ENCODE results near the gene PILRA. TPM values are rescaled to one million over a fixed set of nuclear protein-coding genes. Genes with fewer than 3 reads are reported as not detected.
A peak's percentile ranks its signal among the peaks of the same experiment; 100 is the strongest.
"Not testable (repeated sequence)": the region's sequence is repeated elsewhere in the genome, so short reads cannot be mapped to it uniquely, and the experiment has no call there.

PILRA gene
- total RNA-seq, 4 donors from 2014 or later: 10.9 to 27.3 (median 15.8) TPM

GRCh38 chr7:100444311-100445278 lies 71.3 kb downstream of the PILRA start:
- H3K9me3 ChIP-seq: no peaks in the 10 kb centered on the region
- no peak for DNase-seq (ENCODE audit: low spot score in 2 of 2)
- no peak overlapping the region for H3K4me3 ChIP-seq
- H3K27ac ChIP-seq: peak overlapping the region; percentile 22 to 85 (median 58)
- H3K27me3 ChIP-seq: no peaks in the 10 kb centered on the region
- whole genome bisulfite sequencing, 2 donors: 21 to 28% methylated on average over 14 of the region's 14 CpGs
- TF ChIP-seq, protein P1, sequence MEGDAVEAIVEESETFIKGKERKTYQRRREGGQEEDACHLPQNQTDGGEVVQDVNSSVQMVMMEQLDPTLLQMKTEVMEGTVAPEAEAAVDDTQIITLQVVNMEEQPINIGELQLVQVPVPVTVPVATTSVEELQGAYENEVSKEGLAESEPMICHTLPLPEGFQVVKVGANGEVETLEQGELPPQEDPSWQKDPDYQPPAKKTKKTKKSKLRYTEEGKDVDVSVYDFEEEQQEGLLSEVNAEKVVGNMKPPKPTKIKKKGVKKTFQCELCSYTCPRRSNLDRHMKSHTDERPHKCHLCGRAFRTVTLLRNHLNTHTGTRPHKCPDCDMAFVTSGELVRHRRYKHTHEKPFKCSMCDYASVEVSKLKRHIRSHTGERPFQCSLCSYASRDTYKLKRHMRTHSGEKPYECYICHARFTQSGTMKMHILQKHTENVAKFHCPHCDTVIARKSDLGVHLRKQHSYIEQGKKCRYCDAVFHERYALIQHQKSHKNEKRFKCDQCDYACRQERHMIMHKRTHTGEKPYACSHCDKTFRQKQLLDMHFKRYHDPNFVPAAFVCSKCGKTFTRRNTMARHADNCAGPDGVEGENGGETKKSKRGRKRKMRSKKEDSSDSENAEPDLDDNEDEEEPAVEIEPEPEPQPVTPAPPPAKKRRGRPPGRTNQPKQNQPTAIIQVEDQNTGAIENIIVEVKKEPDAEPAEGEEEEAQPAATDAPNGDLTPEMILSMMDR (IDR thresholded peaks at IDR 0.05): no peak
- TF ChIP-seq EP300 (IDR thresholded peaks at IDR 0.05): peak in 1 of 2 donors; percentile 64
- peaks cover 0 to 28% (median 11%) of the 10 kb centered on the region in 4 donors for H3K4me1 ChIP-seq
- no peaks in the 10 kb centered on the region for H3K36me3 ChIP-seq

DNA sequence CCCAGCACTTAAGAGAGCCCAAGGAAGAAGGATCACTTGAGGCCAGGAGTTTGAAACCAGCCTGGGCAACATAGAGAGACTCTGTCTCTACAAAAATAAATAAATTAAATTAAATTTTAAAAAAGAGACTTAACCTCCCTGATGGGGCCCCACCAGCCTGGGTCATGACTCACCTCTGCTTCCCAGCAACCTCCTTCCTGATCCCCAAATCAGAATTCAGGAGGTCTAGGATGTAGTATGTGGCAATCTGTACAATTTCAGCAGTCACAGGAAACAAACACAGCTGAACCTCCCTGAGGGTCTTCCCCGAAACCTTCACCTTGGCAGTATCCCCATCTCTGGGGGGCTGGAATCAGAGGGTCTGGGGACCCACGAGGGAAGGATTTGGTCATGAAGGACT lies 72.8 kb downstream of the PILRA start:
- no peak overlapping the region for H3K4me3 ChIP-seq
- no peak for DNase-seq (ENCODE audit: low spot score in 2 of 2)
- TF ChIP-seq POLR2A (IDR thresholded peaks at IDR 0.05) (no peak), EP300 (IDR thresholded peaks at IDR 0.05) (no peak)
- TF ChIP-seq, protein P1 (IDR thresholded peaks at IDR 0.05): no peak
- no peaks in the 10 kb centered on the region for H3K36me3 ChIP-seq
- no peaks in the 10 kb centered on the region for H3K9me3 ChIP-seq
- 73 to 77% methylated on average over 2 of the region's 2 CpGs for WGBS, 2 donors
- H3K4me1 ChIP-seq: peaks cover 0 to 40% (median 11%) of the 10 kb centered on the region in 4 donors
- H3K27me3 ChIP-seq: no peaks in the 10 kb centered on the region
- peak overlapping the region in 2 of 4 donors; percentile 33 to 85 for H3K27ac ChIP-seq

DNA sequence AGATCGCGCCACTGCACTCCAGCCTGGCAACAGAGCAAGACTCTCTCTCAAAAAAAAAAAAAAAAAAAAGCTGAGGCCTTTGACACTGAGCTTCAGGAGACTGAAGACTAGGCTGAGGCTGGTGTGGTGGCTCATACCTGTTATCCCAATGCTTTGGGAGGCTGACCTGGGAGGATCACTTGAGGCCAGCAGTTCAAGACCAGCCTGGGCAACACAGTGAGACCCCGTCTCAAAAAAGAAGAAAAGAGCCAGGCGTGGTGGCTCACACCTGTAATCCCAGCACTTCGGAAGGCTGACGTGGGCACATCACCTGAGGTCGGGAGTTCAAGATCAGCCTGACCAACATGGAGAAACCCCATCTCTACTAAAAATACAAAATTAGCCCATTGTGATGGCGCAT lies 74.1 kb downstream of the PILRA start:
- not testable (repeated sequence) for H3K27ac ChIP-seq; DNase-seq (ENCODE audit: low spot score in 2 of 2); H3K4me3 ChIP-seq; H3K36me3 ChIP-seq; H3K27me3 ChIP-seq; H3K9me3 ChIP-seq
- peaks cover 0 to 41% (median 11%) of the 10 kb centered on the region in 4 donors for H3K4me1 ChIP-seq
- 96 to 97% methylated on average over 8 of the region's 8 CpGs for WGBS, 2 donors

DNA sequence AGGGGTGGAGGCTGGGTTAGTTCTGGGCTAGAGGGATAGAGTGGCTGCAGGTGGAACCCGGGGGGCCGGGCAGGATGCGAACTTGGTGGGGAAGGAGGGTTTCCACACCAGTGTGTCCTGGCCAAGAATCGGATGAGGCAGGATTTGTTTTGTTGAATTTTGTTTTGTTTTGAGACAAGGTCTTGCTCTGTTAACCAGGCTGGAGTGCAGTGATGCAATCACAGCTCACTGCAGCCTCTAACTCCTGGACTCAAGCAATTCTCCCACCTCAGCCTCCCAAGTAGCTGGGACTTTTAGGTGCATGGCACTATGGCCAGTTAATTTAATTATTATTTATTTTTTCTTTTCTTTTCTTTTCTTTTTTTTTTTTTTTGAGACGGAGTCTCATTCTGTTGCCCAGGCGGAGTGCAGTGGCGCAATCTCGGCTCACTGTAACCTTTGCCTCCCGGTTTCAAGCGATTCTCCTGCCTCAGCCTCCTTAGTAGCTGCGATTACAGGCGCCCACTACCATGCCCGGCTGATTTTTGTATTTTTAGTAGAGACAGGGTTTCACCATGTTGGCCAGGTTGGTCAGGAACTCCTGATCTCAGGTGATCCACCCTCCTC lies 76.0 kb downstream of the PILRA start:
- no peak for TF ChIP-seq EP300 (IDR thresholded peaks at IDR 0.05)
- TF ChIP-seq, protein P1 (IDR thresholded peaks at IDR 0.05): no peak
- no peak for TF ChIP-seq POLR2A (IDR thresholded peaks at IDR 0.05)
- Histone ChIP-seq H3K9me3 (no peaks in the 10 kb centered on the region), H3K27ac (no peak overlapping the region), H3K4me3 (no peak overlapping the region), H3K27me3 (no peaks in the 10 kb centered on the region), H3K4me1 (peaks cover 0 to 30% (median 8%) of the 10 kb centered on the region in 4 donors), H3K36me3 (no peaks in the 10 kb centered on the region)
- no peak for DNase-seq (ENCODE audit: low spot score in 2 of 2)
- WGBS, 2 donors: 85 to 87% methylated on average over 13 of the region's 13 CpGs

Small RNA genes lying within 50 kb of the gene (small RNA-seq; reads per million reads assigned to genes)
- gene RF00019: not detected

Other genes with a start within 250 kb of the PILRA start
- gene MBLAC1, start 246.5 kb upstream of the PILRA start, total RNA-seq: 1 to 10 TPM; 3.9 to 9.2 (median 6.9) TPM
- 100 to 1,000 TPM; 226 to 312 (median 252) TPM for gene LAMTOR4, start 224.6 kb upstream of the PILRA start, total RNA-seq
- 10 to 100 TPM in 3 of 4 donors, 1 to 10 TPM in 1; 6.9 to 36.9 (median 12.7) TPM for gene TRAPPC14, start 214.8 kb upstream of the PILRA start, total RNA-seq
- 1 to 10 TPM; 2.7 to 8.3 (median 3.8) TPM for gene GAL3ST4, start 204.9 kb upstream of the PILRA start, total RNA-seq
- 1 to 10 TPM; 1.1 to 3.1 (median 1.7) TPM for gene GPC2, start 196.1 kb upstream of the PILRA start, total RNA-seq
- gene STAG3, start 195.6 kb upstream of the PILRA start, total RNA-seq: 1 to 10 TPM; 4.2 to 8.2 (median 6.5) TPM
- gene PVRIG, start 153.5 kb upstream of the PILRA start, total RNA-seq: under 1 TPM in 1 of 4 donors, not detected in 3; 0.78 TPM
- not detected for gene SPDYE3, start 65.8 kb upstream of the PILRA start, total RNA-seq
- gene PILRB, start 15.4 kb upstream of the PILRA start, total RNA-seq: 100 to 1,000 TPM; 107 to 152 (median 132) TPM
- 1 to 10 TPM; 3.6 to 7.3 (median 4.9) TPM for gene ZCWPW1, start 55.2 kb downstream of the PILRA start, total RNA-seq
- 10 to 100 TPM; 39.5 to 50.2 (median 46.6) TPM for gene MEPCE, start 56.3 kb downstream of the PILRA start, total RNA-seq
- gene PPP1R35, start 63.0 kb downstream of the PILRA start, total RNA-seq: 10 to 100 TPM; 44.3 to 85.8 (median 53.3) TPM
- gene SPACDR, start 90.8 kb downstream of the PILRA start, total RNA-seq: 1 to 10 TPM in 3 of 4 donors, not detected in 1; 1.5 to 2.1 (median 1.8) TPM
- gene TSC22D4, start 105.7 kb downstream of the PILRA start, total RNA-seq: 100 to 1,000 TPM; 154 to 224 (median 188) TPM
- 10 to 100 TPM in 3 of 4 donors, 1 to 10 TPM in 1; 8.8 to 21.3 (median 11.4) TPM for gene NYAP1, start 110.4 kb downstream of the PILRA start, total RNA-seq
- gene AGFG2, start 165.7 kb downstream of the PILRA start, total RNA-seq: 10 to 100 TPM; 17.1 to 54.6 (median 35.0) TPM
- 1 to 10 TPM; 2.4 to 8.4 (median 4.6) TPM for gene SAP25, start 200.4 kb downstream of the PILRA start, total RNA-seq
- 100 to 1,000 TPM; 135 to 174 (median 170) TPM for gene LRCH4, start 212.6 kb downstream of the PILRA start, total RNA-seq
- gene FBXO24, start 212.8 kb downstream of the PILRA start, total RNA-seq: 1 to 10 TPM in 1 of 4 donors, under 1 TPM in 2, not detected in 1; 0.30 to 2.2 (median 0.84) TPM
- gene PCOLCE, start 228.9 kb downstream of the PILRA start, total RNA-seq: 100 to 1,000 TPM in 3 of 4 donors, 10 to 100 TPM in 1; 55.9 to 155 (median 125) TPM
- 10 to 100 TPM in 3 of 4 donors, 1 to 10 TPM in 1; 9.4 to 31.2 (median 24.3) TPM for gene MOSPD3, start 239.1 kb downstream of the PILRA start, total RNA-seq

All from tibial nerve (tissue), 4 donors.